Activated CD4-positive, CD25-positive, alpha-beta regulatory T cell (primary cell): ENCODE data around the gene ZBTB32.

Experiments used
- DNase-seq, 4 experiments: peaks; one replicate each; lab custom pipeline; 2025; lab: John Stamatoyannopoulos, UW

Gene ZBTB32

DNA sequence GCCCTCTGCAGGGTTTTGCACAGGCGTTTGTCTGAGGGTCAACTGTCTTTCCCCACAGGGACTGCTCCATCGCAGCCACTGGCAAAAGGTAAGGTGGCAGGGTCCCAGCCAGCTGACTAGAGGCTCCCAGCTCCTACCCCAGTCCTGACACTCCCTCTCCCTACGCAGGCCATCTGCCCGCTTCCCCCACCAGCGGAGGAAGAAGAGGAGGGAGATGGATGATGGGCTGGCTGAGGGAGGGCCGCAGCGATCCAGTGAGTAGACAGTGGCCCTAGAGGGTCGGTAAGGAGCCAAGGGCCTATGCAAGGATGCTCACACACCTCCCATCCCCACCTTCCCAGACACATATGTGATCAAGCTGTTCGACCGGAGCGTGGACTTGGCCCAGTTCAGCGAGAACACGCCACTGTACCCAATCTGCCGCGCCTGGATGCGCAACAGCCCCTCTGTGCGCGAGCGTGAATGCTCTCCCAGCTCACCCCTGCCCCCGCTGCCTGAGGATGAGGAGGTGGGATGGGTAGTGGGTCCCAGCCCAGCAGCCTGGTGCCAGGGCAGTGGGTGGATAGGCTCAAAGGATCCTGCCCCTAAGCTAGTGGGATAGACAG, 48.5 kb downstream of the ZBTB32 start:
- no peak for DNase-seq

GRCh38 chr19:35753634-35754369, 49.4 kb downstream of the ZBTB32 start:
- DNase-seq, result no peak

GRCh38 chr19:35754370-35755130, 50.2 kb downstream of the ZBTB32 start:
- DNase-seq, result no peak

DNA sequence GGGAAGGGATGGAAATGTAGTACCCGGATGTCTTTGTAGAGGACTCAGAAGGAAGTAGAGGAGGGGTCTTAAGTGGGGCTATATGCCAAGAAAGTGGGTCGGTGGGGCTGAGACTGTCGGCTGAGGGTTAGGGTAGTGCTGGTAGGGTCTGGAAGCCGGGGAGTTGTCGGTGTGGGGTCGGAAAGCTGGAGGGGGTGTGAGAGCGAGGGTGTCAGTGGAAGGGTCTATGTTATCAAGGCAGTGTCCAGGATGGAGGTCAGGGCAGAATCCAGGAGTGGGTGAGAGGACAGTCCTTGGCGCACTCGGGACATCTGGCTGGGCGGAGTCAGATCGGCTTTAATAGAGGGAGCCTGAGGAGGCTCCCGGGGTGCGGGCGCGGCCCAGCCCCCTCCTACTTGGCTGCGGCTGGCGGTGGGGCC, 50.8 kb downstream of the ZBTB32 start:
- no peak for DNase-seq

DNA sequence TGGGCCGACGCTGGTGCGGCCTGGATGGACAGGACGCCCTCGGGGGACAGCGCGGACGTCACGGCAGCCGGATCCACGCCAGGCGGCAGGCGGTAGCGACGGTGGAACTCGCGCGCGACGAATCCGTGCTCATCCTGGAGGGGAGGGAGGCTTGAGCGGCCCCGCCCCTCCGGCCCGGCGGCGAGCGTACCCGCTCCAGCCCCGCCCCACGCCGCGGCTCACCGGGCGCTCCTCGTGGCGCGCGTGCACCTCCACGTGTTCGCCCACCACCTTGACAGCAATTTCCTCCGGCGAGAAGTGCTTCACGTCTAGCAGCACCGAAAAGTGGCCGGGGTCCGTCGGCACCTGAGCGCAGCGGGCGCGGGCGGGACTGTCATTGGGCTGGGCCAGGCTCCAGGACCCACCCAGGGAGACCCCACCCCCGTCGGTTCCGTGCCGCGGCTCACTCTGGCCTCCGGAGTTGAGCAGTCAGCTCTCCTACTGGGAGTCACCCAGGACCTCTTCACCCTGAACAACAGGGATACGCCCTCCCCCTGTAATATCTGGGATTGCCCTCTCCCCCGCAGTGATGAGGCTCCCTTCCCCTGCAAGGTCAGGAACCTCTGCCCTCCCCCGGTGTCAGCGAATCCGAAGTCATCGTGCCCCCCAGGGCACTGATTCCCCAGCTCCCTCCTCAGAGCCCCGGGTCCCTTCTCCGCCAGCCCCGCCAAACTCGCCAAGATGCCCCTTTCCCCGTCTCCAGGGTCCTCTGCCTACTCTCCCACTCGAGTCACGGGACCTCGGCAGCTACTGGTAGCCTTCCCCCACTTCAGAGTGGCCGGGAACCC, 51.4 kb downstream of the ZBTB32 start:
- DNase-seq, result peak in 3 of 4 experiments; percentile 24 to 44 (median 41)

DNA sequence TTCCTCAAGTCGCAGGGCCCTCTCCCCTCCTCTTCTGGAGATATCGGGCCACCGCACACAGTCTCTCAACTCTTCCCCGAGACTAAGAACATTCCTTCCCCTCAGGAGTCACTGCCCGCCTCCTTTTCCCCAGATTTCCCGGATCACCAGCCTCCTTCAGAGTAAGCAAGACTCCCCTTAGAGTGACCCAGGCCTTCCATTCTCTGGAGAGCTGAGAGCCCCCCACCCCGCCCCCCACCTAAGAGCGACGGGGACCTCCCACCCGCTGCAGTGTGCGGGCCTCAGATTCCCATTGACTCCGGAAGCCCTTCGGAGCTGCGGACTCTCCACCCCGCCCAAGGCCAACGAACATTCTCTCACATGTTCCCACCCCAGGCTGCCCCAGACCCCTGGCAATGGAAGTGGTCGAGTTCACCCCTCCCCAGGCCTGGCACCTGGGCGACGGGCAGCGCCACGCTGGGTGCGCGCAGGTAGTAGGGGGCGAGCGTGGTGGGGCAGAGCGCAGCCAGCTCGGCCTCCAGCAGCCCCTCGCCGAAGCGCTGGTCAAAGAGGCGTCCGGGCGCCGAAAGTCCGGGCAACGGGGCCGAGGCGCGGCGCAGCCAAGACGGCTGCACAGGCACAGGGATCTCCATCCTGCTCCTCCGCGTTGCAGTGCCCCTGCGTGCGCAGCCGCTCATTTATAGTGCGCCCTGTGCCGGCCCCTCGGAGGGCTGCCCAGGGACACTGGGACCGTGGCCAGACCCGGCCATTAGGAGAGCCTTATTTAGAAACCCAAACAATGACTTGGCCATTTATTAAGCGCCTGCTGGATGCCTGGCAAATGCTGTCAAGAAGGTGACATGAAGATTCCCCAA, 52.2 kb downstream of the ZBTB32 start, which contains the start of gene HSPB6:
TSS of gene HSPB6 (minus strand) at position 653 of the 854 bp plus-strand sequence. CDS start at position 632, 21 bp downstream.
- DNase-seq, result no peak

- no peak for DNase-seq
Observed at GRCh38 chr19:35757231-35757748, 52.9 kb downstream of the ZBTB32 start.

- peak; percentile 91 to 97 (median 95) for DNase-seq
Observed at GRCh38 chr19:35757749-35758608, 53.6 kb downstream of the ZBTB32 start, which contains the start of gene PROSER3. PROSER3 (plus strand) TSS chr19:35758176; CDS start chr19:35758216, 40 bp downstream.

GRCh38 chr19:35759697-35760096, 55.3 kb downstream of the ZBTB32 start:
- no peak for DNase-seq

- no peak for DNase-seq
Observed at GRCh38 chr19:35760711-35761349, 56.5 kb downstream of the ZBTB32 start.

- DNase-seq, result no peak
Observed at GRCh38 chr19:35764432-35765315, 60.3 kb downstream of the ZBTB32 start.
